ENCODE measurements around the gene ENDOV.

The ENDOV gene

GRCh38 chr17:80416940-80417293, 1.9 kb downstream of the ENDOV start:
- DNase-seq, result no peak

DNA sequence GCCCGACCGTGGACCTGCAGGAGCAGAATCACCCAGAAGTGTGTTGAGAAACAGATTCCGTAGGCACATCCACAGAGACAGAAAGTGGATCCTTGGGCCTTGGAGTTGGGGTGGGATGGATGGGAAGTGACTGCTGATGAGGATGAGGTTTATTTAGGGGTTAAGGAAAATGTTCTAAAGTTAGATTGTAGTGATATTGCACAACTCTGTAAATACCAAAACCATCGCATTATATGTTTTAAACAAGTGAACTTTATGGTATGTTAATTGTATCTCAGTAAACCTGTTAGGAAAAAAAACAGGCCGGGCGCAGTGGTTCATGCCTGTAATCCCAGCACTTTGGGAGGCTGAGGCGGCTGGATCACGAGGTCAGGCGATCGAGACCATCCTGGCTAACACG, 3.6 kb downstream of the ENDOV start:
- no peak for DNase-seq

DNA sequence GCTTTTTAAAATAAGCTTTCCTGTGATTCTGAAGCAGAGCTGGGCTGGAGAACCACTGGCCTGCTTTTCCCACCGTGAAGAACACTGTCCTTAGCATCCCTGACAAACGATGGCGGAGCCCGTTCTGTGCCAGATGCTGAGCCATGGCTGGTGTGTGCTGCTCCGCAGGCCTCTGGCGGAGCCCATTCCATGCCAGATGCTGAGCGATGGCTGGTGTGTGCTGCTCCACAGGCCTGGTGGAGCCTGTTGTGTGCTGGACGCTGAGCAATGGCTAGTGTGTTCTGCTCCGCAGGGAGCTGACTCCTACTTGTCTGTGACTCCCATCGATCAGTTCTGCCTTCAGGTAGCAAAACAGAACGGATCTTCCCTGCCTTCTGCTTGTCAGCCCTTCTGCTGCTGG, 4.3 kb downstream of the ENDOV start:
- DNase-seq, result no peak

GRCh38 chr17:80421381-80422090, 6.6 kb downstream of the ENDOV start:
- no peak for DNase-seq

DNA sequence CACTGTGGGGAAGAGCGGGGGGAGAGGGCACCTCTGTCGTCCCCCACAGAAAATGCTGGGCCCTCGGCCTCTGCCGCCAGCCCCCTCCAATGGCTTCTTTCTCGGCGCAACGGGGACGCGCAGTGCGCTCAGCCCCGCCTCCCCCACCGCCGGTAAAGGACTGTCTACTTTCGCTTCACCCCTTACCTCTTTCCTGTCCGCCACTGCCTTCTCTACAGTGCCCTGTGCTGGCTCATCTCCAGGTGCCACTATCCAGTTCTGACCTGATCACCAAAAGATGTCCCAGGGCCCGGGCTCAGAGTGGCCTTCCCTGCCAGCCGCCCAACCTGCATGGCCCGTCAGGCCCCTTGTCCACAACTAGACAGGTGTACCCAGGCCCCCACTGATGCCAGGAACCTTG, 7.3 kb downstream of the ENDOV start:
- DNase-seq, result no peak

DNA sequence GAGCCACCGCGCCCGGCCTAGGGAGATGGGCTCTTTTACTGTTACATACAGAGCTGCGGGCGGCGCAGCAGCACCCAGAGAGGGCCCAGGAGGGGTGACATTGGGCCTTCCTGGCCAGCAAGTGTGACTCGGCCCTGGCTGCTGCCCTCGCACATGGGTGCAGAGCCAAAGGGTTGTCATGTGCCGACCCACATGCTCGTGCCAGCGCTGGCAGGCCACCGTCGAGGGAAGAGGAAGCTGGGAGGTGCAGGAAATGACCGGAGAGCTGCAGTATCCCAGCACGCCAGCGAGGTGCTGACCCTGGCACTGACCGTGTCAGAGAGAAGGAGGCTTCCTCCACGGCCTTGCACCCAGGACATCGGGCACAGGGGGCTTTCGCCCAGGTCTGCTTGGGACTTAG, 8.0 kb downstream of the ENDOV start:
- DNase-seq, result no peak

DNA sequence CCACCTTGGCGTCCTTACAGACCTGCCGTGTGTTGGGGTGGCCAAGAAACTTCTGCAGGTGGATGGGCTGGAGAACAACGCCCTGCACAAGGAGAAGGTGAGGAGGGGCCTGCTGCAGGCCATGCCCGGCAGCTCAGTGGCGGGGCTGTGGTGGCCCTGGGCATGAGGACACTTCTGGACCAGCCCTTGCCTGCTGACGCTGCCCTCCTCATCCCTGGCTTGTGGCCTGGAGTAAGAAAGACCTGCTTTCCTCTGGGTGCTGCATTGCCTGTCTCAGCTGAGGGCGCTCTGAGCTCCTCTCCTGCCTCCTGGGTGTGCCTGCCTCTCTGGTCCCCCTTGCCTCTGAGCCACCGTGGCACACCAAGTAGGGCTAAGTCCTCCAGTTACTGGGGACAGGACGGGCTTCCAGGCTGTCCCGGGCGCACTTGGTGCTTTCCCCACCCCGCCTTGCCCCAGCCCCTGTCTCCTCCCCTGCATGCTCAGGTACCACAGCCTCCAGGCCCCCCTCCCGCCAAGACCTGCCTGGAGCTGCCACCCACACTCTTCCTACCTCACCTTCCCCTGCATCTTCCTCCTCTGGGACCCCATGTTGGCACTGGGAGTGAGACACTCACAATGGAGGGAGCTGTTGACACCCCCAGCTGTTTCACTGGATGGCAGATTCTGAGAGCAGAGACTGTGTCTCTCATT, 8.7 kb downstream of the ENDOV start:
- no peak for DNase-seq

DNA sequence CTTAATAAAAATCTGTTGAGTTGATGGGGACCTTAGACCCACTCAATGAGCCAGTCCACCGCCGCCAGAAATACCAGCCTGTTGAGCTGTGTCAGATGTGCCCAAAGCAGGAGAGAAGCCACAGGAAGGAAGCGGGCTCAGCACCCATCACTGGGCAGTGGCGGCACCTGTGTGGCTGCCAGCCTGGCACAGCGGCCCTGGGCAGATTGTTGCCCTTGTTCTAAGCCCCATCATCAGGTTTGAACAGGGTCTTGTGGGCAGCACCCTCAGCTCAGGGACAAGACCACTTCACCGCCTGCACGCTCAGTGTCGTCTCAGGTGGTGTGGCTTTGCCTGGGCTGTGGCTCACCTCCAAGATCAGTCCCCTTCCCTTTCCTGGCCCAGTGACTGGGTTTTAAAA, 9.3 kb downstream of the ENDOV start:
- DNase-seq, result no peak

DNA sequence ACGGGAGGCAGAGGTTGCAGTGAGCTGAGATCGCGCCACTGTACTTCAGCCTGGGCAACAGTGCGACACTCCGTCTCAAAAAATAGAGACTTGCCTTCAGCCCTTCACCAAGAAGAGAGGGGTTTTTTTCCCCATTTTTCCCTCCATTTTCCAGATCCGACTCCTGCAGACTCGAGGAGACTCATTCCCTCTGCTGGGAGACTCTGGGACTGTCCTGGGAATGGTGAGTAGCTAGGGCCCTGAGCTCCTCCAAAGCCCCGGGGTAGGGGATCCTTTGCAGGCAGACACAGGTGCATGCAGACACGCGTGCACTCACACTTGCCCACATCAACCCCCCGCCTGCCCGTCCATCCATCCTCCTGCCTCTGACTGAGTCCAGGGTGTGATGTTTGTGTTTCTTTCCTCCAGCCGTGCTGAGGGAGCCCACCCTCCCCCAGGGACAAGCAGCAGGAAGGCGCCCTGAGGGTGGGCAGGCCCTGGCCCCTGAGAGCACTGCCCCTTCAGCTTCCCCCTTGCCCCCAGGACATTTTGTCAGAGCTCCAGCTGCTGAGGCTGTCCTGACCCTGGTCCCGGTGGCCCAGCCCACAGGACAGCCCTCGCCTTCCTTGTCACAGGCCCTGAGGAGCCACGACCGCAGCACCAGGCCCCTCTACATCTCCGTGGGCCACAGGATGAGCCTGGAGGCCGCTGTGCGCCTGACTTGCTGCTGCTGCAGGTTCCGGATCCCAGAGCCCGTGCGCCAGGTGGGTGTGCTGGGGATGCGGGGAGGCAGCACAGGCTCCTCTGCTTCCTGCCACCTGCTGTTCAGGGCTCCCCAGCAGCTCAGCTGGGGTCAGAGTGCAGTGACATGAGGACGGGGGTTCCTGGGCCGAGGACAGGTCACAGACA, 10.2 kb downstream of the ENDOV start:
- DNase-seq, result no peak

DNA sequence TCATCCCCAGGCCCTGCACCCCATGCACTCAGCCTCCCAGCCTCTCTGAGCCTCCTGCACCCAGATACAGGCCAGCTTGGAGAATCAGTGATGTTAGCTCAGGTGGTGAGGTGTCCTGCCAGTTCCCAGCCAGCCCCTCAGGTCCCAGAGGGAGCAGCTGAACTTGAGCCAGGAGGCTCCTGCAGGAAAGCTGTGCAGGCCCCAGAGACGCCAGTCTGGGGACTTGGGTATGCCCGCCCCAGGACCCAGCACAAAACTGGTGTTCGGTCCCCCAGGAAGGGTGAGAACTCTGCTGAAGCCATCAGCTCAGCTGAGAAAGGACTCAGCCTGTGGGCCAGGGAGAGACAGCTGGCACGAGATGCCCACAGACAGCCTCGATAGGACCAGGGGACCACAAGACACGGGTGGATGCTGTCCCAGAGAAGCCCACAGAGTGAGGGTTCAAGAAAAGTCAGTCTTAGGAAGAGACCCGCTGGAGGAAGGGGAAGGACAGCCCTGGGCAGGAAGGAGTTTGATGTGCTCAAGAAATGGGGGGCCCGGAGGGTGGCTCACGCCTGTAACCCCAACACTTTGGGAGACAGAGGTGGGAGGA, 11.0 kb downstream of the ENDOV start:
- DNase-seq, result no peak

DNA sequence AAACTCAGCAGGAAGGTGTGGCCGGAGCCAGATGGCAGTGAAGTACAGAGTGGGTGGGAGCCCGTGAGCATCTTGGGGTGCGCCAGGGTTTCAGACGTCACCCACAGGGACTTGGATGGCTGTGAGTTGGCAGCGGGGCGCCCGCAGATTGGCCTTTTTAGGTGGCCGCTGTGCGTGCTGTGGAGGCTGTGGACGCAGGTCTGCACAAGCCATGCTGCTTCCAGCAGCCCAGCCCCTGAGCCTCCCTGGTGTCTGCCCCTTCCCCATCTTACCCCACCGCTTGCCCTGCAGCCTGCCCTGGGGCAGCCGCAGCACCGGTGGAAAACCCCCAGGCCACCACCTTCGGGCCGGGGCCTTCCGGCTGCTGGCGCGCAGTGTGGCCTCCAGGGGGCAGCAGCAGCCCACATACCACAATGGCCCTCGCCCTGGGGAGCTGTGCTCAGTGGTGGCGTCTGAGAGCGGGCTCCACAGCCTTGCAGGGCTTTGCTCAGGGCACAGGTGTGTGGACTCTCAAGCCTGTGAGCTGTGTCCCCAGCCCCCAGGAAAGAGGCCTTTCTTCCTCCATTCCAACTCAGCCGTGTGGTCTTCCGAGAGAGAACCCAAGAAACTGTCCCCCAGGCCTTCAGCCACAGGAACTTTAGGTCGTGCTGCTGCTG, 11.8 kb downstream of the ENDOV start:
- DNase-seq, result peak; percentile 77

DNA sequence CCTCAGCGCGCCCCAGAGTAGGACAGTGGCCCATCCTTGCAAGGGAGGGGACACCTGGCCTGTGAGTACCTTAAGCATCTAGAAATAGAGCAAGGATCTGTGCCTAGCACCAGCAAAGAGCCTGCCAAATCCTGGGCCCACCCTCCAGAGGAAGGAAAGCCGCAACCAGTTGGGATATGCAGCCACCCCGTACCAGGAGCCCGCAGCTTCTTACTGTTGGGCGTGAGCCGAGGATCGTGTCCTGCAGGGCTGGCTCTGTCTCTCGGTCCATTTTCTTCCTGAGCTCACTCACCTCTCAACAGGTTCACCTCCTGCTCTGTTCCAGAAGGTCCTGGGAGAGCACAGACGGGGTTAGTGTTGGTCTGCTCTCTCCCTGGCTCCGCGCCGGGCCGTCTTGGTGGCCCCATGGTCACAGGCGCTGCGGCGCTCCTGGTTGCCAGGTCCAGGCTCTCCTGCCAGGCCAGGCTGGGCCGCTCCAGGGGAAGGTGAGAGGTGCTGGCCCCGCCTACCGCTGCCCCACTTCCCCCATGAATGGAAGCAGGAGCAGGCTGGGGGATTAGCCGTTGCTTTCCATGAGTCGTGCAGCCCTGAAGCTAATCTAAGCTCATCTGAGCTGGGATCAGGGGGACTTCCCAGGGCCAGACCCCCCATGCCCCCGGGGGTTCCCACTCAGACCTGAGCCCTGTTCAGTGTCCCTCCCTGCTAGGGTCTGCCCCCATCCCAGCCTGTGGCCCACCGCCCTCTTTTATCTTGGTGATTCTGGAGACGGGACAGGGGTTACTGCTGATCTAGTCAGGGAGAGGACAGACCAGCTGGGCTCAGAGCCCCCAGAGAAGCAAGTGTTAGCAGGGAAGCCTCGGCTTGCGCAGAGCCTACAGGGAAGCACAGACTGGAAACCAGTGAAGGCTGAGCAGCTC, 12.7 kb downstream of the ENDOV start:
- no peak for DNase-seq

- DNase-seq, result no peak
Measured at GRCh38 chr17:80428363-80428762, 13.4 kb downstream of the ENDOV start.

DNA sequence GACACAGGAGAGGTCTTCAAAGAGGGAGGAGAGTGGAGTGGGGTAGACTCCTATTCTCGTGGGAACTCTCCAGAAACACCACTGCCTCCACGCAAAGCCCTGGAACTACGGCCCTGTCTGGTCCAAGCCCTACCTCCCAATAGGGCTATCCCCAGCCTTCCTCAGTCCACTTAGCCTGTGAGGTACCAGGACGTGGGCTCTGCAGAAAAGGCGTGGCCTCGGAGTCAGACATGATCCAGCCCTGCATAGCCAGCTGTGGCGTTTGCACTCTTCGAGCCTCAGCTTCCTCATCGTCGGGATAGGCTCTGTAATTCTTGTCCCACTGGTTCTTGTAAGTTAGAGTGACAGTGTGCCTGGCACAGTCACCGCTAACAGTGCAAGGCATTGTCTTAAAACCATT, 13.8 kb downstream of the ENDOV start:
- DNase-seq, result no peak

DNA sequence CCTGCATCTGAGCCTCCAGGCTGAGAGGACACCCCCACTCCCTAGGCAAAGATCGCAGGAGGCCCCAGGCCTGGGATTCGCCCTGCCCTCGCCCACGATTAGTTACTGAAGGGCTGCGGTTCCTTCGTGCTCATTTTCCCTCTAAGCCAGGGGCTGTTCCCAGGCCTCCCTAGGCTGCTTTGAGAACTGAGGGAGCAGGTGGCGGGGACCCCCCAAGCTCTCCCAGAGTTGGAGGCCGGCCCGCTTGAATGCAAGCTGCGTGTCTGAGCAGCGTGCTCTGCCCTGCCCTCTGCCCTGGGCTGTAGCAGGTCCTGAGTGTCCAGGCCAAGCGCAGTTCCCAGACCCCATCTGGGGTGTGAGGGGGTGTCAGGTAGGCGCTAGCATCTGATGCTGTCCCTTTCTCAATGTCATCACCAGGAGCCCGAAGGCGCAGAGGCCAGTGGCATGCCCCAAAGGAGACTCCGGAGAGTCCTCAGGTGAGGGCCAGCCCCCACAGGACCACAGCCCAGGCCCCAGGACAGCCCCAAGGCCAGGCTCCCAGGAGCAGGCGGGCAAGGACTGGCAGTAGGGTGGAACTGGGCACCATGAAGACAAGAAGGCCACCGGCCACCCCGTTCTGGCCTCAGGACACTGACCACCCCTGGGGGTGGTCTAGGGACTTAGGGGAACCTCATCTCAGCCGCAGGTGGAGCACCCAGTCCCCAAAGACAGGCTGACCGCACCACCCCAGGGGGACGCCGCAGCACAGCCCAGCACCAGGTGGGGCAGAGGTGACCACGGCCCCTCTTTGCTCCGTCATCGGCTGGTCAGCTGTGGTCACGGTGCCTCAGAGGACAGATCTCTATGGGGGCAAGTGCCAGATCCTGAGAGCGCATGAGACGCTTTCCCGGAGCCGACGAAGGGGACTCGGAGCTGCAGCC, 14.6 kb downstream of the ENDOV start:
- no peak for DNase-seq

- no peak for DNase-seq
Measured at GRCh38 chr17:80430446-80431245, 15.7 kb downstream of the ENDOV start.

DNA sequence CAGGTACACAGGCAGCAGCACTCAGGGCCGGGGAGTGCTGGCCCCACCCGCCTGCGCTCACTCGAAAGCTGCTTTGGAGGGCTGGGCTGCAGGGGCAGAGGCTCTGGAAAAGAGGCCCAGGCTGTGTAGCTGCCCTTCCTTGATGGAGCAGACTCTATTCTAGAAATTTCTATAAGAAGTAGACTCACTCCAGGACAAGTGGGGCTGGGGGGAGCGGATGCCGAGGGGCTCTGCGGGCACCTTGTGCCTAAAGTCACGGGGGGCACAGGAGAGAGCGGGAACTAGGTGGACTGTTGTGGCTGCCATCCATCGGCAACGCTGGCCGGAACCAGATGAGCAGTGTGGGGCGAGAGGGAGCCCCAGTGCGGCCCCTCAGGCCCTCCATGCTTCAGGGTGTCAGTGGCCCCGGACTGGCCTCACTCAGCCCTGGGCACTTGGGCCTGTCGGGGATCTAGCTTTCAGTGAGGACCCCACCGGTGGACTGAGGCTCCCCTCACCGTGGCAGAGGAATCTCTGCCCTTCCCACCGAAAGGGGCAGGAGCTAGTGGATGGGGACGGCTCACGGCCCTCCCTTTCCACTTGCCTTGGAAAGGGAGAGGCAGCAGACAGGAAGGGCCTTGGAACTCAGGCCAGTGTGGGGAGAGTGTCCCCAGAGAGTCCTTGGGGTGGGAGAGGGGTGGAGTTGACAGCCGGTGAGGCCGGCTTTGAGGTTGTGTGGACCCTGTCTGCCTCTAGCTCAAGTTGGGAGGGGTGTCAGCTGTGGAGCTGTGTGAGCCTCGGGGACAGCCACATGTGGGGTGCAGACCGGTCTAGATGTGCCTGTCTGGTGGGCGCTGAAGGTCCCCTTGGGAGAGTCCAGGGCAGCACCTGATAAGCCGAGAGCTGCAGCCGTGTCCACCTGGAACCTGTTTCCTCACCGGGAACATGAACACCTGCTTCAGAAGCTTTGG, 16.6 kb downstream of the ENDOV start:
- DNase-seq, result no peak

DNA sequence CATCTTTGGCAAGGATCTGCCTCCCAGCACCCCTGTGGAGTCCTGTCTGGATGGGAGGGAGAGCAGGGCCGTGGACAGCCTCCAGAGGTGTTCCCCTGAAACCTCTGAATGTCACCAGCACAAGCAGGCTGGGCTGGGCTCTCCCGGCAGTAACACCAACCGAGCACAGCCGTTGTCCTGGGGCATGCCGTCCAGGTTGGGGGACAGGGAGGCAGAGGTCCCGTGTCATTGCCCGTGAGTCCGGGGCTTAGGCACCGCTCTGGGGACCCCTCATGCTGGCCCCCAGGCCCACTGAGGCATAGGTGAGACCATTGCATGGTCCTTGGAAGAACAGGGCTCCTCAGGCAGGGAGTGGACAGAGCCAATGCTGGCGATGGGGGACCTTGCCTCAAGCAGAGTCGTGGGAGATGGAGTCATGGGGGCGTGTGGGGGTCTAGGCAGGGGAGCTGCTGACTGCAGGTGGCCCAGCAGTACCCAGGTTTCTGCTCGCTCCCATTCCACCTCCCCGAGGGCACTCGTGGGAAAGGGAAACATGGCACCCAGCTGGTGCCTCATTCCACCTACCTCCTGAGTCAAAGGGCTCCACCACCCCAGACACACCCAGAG, 17.5 kb downstream of the ENDOV start:
- DNase-seq, result no peak

All from activated effector memory CD4-positive, alpha-beta T cell treated with Interleukin-2 at 50 U/mL for 16 hours (primary cell).